ENCODE measurements around the gene CDH13. TPM values are rescaled to one million over a fixed set of nuclear protein-coding genes. Genes with fewer than 3 reads are reported as not detected.

CDH13 gene
- polyA plus RNA-seq, 6 donors from 2014 or later, result 0.04 to 0.29 (median 0.19) TPM; not detected in 1

DNA sequence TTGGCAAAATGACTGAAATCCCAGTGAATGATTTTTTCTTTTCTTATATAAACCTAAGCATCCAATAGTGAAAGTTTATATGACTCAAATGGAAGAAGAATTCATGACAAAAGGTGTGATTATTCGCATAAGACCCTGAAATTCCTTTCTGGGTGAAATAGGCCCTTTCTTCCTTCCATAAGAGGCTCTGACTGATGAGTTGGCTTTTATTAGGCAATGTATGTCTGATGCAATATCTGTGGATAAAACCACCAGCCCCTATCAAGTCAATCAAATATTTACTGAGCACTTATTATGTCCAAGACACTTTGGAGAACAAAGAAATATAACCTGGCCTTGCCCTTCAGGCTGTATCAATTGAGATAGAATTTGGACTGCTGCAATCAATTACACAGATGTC is 316.6 kb downstream of the CDH13 start:
- no peak for DNase-seq
- ATAC-seq (ENCODE audit: low read depth in 2 of 2), result no peak
- Mint-ChIP-seq H3K4me3 (no peak overlapping the region), H3K9me3 (peaks cover 0 to 2% (median 0%) of the 10 kb centered on the region in 7 donors), H3K36me3 (no peaks in the 10 kb centered on the region), H3K27me3 (peaks cover 0 to 12% (median 4%) of the 10 kb centered on the region in 3 donors), H3K27ac (no peak overlapping the region), H3K4me1 (peaks cover 0 to 4% (median 0%) of the 10 kb centered on the region in 3 donors)

DNA sequence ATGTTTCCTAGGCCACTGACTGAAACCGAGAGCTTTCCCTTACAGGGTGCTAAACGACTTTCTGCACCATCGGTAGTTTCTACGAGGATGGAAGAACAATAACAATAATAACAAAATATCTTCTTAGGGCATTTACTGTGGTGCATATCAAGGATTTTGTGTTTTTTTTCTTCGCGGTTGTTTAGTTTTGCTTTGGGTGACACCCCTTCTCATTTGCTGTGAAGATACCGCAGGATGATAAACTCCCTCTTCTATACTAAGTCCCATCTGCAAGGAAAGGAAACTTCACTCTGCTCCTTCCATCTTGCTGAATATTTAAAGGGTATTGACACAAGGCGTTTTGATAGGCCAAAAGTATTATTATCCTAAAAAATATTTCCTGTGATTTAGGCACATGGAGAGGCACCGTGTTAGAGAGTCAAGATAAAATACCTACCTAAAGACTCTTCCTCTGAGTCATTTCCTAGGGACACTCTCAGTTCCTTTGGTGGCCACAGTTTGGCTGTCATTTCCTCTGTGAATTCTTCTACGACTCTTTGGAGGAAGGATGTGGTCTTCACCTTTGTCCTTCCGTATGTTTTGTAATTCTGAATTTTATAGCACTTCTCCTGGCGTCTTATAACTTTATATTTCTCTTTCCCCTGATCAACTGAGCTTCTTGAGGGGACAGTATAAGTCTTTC is 318.8 kb downstream of the CDH13 start:
- no peak for DNase-seq
- Mint-ChIP-seq H3K4me1 (peaks cover 0 to 4% (median 0%) of the 10 kb centered on the region in 3 donors), H3K4me3 (no peak overlapping the region), H3K27ac (no peak overlapping the region), H3K27me3 (peaks cover 0 to 7% (median 4%) of the 10 kb centered on the region in 3 donors), H3K36me3 (no peaks in the 10 kb centered on the region), H3K9me3 (peaks cover 0 to 2% (median 0%) of the 10 kb centered on the region in 7 donors)
- ATAC-seq (ENCODE audit: low read depth in 2 of 2), result no peak

DNA sequence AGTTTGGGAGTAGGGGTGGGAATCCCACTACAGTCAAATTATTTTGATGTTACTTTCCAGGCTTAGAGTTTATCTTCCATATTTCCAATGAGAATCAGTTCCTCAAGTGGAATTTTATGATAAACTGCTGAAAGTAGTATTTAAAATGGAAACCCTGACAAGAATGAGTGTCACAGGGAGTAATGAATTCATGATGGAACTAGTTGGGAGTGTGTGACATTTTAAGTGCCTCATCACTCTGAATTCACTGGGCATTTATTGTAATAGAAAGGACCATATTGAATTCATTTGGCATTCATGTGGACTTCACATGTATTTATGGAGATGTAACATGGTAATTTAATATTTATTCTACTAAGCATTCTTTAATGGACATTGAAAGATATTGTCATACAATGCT is 320.9 kb downstream of the CDH13 start:
- H3K9me3 Mint-ChIP-seq, result peaks cover 0 to 5% (median 0%) of the 10 kb centered on the region in 7 donors
- H3K4me1 Mint-ChIP-seq, result peaks cover 0 to 4% (median 0%) of the 10 kb centered on the region in 3 donors
- peaks cover 0 to 4% (median 0%) of the 10 kb centered on the region in 3 donors for H3K27me3 Mint-ChIP-seq
- H3K27ac Mint-ChIP-seq, result no peak overlapping the region
- H3K4me3 Mint-ChIP-seq, result no peak overlapping the region
- DNase-seq (no peak), ATAC-seq (ENCODE audit: low read depth in 2 of 2) (no peak)
- H3K36me3 Mint-ChIP-seq, result no peaks in the 10 kb centered on the region

DNA sequence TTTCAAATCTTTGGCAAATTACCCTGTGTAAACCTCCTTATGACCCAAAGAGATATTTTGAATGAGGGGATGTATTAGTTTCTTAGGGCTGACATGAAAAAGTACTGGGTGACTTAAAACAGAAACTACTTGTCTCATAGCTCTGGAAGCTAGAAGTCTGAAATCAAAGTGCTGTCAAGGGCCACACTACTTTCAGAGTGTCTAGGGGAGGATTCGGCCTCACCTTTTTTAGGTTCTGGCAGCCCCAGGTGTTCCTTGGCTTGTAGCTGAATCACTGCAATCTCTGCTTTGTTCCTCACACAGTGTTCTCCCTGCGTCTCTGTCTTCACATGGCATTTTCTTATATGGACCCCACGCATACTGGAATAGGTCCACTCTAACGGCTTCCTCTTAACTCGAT is 322.2 kb downstream of the CDH13 start:
- Mint-ChIP-seq H3K27me3 (peaks cover 0 to 4% (median 0%) of the 10 kb centered on the region in 3 donors), H3K36me3 (no peaks in the 10 kb centered on the region), H3K27ac (no peak overlapping the region), H3K4me3 (no peak overlapping the region), H3K9me3 (peaks cover 0 to 5% (median 0%) of the 10 kb centered on the region in 7 donors), H3K4me1 (peaks cover 0 to 4% (median 0%) of the 10 kb centered on the region in 3 donors)
- no peak for DNase-seq
- ATAC-seq (ENCODE audit: low read depth in 2 of 2), result no peak

DNA sequence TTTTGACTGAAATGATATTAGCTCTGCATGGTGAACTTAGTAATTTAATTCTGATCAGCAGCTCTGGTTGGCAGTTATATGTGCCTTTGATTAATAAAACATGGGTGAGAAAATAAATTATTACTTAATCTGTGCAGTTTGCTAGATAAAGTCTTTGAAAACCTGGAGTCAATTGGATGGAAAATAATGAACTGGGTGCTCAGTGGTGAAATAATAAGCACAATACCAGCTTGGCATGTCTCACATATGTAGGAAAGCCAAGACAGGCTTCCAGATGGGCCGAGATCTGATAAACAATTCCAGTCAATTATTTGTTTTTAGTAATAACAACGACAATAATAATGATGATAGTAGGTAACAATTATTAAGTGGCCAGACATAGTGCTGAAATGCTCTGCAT is 326.7 kb downstream of the CDH13 start:
- H3K36me3 Mint-ChIP-seq, result no peaks in the 10 kb centered on the region
- peaks cover 0 to 5% (median 0%) of the 10 kb centered on the region in 7 donors for H3K9me3 Mint-ChIP-seq
- peaks cover 0 to 20% (median 0%) of the 10 kb centered on the region in 3 donors for H3K27me3 Mint-ChIP-seq
- DNase-seq (no peak), ATAC-seq (ENCODE audit: low read depth in 2 of 2) (no peak)
- H3K27ac Mint-ChIP-seq, result no peak overlapping the region
- H3K4me1 Mint-ChIP-seq, result no peaks in the 10 kb centered on the region
- H3K4me3 Mint-ChIP-seq, result no peak overlapping the region

DNA sequence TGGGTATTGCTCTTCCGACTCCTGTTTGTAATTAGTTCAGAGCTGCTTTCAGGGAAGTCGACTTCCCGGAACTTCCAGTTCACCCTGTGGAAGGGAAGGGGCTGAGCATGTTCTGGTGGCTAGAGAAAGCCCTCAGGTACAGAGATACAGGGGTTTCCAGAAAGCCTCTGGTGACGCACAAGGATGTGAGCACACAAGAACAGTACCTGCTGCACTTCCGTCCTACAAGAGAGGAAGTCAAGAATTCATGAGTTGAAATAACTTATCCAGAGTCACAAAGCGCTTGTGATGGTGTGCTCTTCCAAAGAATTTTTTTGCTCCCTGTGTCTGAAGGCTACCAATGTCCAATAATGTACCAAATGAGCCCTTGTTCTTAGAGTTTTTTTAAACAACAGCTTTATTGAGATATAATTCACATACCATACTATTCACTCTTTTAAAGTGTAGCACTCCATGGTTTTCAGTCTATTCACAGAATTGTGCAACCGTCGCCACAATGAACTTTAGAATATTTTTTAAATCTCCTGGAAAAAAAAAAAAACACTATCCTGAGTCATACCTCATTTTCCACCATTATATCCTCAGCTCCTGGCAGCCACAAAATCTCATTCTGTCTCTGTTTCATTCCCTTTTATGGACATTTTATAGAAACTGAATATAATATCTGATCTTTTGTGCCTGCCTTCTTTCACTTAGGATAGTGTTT is 327.6 kb downstream of the CDH13 start:
- Mint-ChIP-seq H3K4me3 (no peak overlapping the region), H3K27me3 (peaks cover 0 to 20% (median 0%) of the 10 kb centered on the region in 3 donors), H3K36me3 (no peaks in the 10 kb centered on the region), H3K9me3 (peaks cover 0 to 5% (median 0%) of the 10 kb centered on the region in 7 donors), H3K27ac (no peak overlapping the region), H3K4me1 (no peaks in the 10 kb centered on the region)
- no peak for DNase-seq
- no peak for ATAC-seq (ENCODE audit: low read depth in 2 of 2)

DNA sequence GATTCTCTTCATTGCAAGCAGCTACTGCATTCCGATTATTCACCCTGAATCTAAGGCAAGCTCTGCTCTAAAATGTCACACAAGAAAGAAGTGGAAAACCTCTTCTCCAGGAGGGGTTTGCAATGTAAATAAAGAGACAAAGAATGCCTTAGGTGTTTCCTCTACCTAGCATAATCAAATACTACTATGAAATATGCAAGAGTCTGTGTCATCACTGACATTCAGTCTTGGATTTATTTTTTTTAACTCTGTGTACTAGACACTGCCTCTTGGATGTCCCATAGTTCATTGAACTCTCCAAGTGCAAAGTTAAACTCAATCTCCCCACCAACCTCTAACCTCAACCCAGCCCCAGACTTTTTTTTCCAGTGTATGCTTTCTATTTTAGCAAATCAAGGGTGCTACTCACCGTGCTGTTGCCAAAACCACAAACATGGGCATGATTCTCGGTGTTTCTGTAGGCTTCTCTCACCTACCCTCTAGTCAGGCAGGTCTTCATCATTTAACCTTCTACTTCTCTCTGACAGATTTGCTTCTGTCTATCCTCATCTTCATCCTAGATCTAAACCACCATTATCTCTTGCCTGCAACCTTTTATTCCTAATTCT is 329.1 kb downstream of the CDH13 start:
- ATAC-seq (ENCODE audit: low read depth in 2 of 2) (no peak), DNase-seq (no peak)
- no peak overlapping the region for H3K4me3 Mint-ChIP-seq
- H3K27ac Mint-ChIP-seq, result peak overlapping the region in 2 of 6 donors; percentile 15 to 35
- H3K9me3 Mint-ChIP-seq, result peaks cover 0 to 4% (median 0%) of the 10 kb centered on the region in 7 donors
- no peaks in the 10 kb centered on the region for H3K36me3 Mint-ChIP-seq
- peaks cover 0 to 20% (median 8%) of the 10 kb centered on the region in 3 donors for H3K27me3 Mint-ChIP-seq
- H3K4me1 Mint-ChIP-seq, result no peaks in the 10 kb centered on the region

DNA sequence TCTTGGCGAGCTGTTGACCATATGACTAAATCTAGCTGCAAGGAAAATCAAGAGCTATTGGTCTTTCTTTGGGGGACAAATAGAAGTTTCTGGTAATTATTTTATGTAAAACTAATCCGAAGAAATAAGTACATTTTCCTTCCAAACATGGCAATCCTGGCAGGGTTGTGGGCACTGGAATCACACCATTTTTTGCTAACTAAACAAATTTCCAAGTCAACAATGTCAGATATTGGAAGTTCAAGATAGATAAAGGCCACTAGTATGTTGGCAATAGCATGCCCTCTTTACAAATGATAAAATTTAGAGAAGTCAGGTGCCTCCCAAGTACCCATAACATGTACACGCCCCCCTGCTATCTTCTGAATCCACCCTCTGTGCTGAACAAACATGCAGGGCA is 330.4 kb downstream of the CDH13 start:
- ATAC-seq (ENCODE audit: low read depth in 2 of 2), result no peak
- Mint-ChIP-seq H3K9me3 (peaks cover 0 to 4% (median 0%) of the 10 kb centered on the region in 7 donors), H3K27me3 (peaks cover 0 to 25% (median 8%) of the 10 kb centered on the region in 3 donors), H3K27ac (no peak overlapping the region), H3K4me1 (no peaks in the 10 kb centered on the region), H3K36me3 (no peaks in the 10 kb centered on the region), H3K4me3 (no peak overlapping the region)
- DNase-seq, result no peak

DNA sequence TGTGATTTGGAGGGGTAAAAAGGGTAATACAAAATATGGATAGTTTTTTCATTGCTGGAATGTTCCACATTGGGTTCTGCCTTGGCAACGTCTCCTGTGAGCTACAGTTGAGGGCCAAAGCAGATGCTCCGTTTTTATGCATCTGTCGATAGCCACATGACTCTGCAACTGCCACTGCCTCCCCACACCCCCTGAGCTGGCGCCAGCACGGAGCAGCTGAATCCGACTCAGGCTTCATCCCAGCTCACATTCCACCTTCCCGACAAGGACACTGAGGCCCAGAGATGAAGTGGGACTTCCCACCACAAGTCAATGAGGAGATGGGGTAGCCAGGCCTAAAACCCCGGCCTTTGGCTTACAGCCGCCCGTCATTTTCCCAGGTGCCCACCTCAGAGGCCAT is 334.1 kb downstream of the CDH13 start:
- Mint-ChIP-seq H3K36me3 (no peaks in the 10 kb centered on the region), H3K27ac (no peak overlapping the region), H3K4me1 (no peaks in the 10 kb centered on the region), H3K4me3 (no peak overlapping the region), H3K9me3 (peaks cover 0 to 9% (median 0%) of the 10 kb centered on the region in 7 donors), H3K27me3 (peaks cover 0 to 28% (median 8%) of the 10 kb centered on the region in 3 donors)
- DNase-seq, result no peak
- ATAC-seq (ENCODE audit: low read depth in 2 of 2), result no peak

DNA sequence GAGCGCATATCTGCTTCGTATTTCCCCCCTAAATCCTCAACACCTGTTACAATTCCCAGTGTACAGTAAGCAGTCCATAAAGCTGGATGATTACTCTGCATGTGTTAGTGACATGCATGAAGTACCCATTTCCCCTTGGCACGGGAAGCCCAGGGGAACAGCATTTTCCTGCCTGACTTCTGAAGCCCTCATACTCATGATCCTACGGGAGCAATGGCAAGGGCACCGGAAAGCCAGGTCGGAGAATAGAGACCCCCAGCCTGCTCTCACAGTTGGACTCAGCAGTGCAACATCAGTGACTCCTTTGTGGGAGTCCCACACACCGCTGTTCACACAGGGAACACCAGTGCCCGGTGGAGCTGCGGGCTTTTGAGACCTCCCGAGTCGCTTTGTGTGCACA is 336.9 kb downstream of the CDH13 start:
- Mint-ChIP-seq H3K4me3 (no peak overlapping the region), H3K9me3 (peaks cover 0 to 14% (median 2%) of the 10 kb centered on the region in 7 donors), H3K36me3 (no peaks in the 10 kb centered on the region), H3K27me3 (peaks cover 0 to 12% (median 8%) of the 10 kb centered on the region in 3 donors), H3K4me1 (no peaks in the 10 kb centered on the region), H3K27ac (no peak overlapping the region)
- DNase-seq (no peak), ATAC-seq (ENCODE audit: low read depth in 2 of 2) (no peak)

DNA sequence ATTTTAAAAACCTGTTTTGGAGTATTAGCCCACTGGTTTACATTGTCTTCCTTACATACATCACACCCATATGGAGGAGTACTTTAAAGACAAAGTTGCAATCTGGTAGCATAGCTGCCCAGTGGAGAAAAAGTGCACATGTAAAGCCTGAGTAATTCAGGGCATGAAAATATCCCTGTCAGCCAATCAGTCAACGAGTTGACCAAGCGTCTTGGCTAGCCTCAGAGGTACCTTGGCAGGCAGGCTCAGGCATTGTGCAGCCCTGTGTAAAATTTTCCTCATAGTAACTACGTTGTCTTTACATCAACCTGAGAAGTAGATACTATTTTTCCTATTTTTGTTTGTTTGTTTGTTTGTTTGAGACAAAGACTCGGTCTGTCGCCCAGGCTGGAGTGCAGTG is 339.0 kb downstream of the CDH13 start:
- H3K4me1 Mint-ChIP-seq, result no peaks in the 10 kb centered on the region
- DNase-seq, result no peak
- H3K27ac Mint-ChIP-seq, result no peak overlapping the region
- peaks cover 0 to 10% (median 2%) of the 10 kb centered on the region in 7 donors for H3K9me3 Mint-ChIP-seq
- H3K4me3 Mint-ChIP-seq, result no peak overlapping the region
- no peak for ATAC-seq (ENCODE audit: low read depth in 2 of 2)
- peaks cover 0 to 9% (median 0%) of the 10 kb centered on the region in 3 donors for H3K27me3 Mint-ChIP-seq
- no peaks in the 10 kb centered on the region for H3K36me3 Mint-ChIP-seq

DNA sequence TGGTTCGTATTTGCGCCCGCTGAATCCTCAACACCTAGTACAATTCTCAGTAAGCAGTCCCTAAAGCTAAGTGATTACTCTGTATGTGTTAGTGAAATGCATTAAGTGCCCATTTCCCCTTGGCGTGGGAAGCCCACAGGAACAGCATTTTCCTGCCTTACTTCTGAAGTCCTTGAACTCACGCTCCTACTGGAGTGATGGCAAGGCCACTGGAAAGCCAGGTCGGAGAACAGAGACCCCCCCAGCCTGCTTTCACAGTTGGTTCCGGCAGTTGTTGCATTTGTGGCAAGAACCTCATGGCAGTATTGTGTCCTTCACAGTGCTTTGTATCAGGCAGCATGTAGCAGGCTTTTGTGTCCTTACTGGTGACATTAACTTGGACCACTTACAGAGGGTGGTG is 340.7 kb downstream of the CDH13 start:
- no peaks in the 10 kb centered on the region for H3K36me3 Mint-ChIP-seq
- H3K27ac Mint-ChIP-seq, result no peak overlapping the region
- peaks cover 0 to 1% (median 0%) of the 10 kb centered on the region in 3 donors for H3K27me3 Mint-ChIP-seq
- ATAC-seq (ENCODE audit: low read depth in 2 of 2), result no peak
- H3K4me1 Mint-ChIP-seq, result no peaks in the 10 kb centered on the region
- H3K9me3 Mint-ChIP-seq, result peaks cover 0 to 14% (median 4%) of the 10 kb centered on the region in 7 donors
- no peak overlapping the region for H3K4me3 Mint-ChIP-seq
- DNase-seq, result no peak

DNA sequence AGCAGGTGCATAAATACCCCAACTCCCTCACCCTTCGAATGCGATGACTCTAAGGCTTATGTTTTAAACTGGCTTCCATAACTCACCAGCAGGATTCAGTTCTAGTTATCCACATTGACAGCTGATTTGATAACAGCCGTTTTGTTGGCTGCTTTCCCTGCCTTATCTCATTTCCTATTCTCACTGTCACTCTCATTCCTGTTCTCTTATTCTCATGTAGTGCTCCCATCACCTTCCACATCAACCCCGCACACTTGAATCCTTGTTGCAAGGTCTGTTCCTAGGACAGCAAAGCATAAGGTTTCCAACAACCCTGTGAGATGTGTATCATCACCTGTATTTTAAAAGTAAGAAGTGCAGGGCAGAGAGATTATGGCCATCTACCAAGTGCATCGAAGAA is 344.4 kb downstream of the CDH13 start:
- Mint-ChIP-seq H3K27ac (no peak overlapping the region), H3K27me3 (no peaks in the 10 kb centered on the region), H3K36me3 (no peaks in the 10 kb centered on the region), H3K9me3 (peaks cover 0 to 17% (median 5%) of the 10 kb centered on the region in 7 donors), H3K4me3 (no peak overlapping the region), H3K4me1 (no peaks in the 10 kb centered on the region)
- ATAC-seq (ENCODE audit: low read depth in 2 of 2) (no peak), DNase-seq (no peak)

All from naive B cell (primary cell).